AG08396 (cell line): ENCODE measurements around the gene ADORA1.
A peak's percentile ranks its signal among the peaks of the same experiment; 100 is the strongest.

Experiments used
- DNase-seq: peaks from one replicate; pipeline ENCODE4 v3.0.0; 2012; ENCODE audit warnings: low spot score, mixed read lengths

Gene ADORA1

GRCh38 chr1:203159844-203160243, 32.3 kb downstream of the ADORA1 start:
- no peak for DNase-seq

GRCh38 chr1:203161175-203161574, 33.6 kb downstream of the ADORA1 start:
- DNase-seq: no peak

- no peak for DNase-seq
These were observed 34.2 kb downstream of the ADORA1 start for GRCh38 chr1:203161703-203162102.

- DNase-seq: no peak
These were observed 34.9 kb downstream of the ADORA1 start for GRCh38 chr1:203162403-203162802.

GRCh38 chr1:203163891-203164635, 36.5 kb downstream of the ADORA1 start:
- no peak for DNase-seq

GRCh38 chr1:203165101-203165799, 37.7 kb downstream of the ADORA1 start:
- no peak for DNase-seq

GRCh38 chr1:203165800-203166161, 38.3 kb downstream of the ADORA1 start:
- no peak for DNase-seq

- DNase-seq: no peak
These were observed 38.8 kb downstream of the ADORA1 start for GRCh38 chr1:203166192-203166940.

GRCh38 chr1:203167026-203167912, 39.7 kb downstream of the ADORA1 start:
- DNase-seq: no peak

GRCh38 chr1:203167913-203168200, 40.3 kb downstream of the ADORA1 start:
- DNase-seq: no peak

- DNase-seq: no peak
These were observed 40.8 kb downstream of the ADORA1 start for GRCh38 chr1:203168256-203168786.

GRCh38 chr1:203168991-203169390, 41.5 kb downstream of the ADORA1 start:
- no peak for DNase-seq

GRCh38 chr1:203169770-203170520, 42.4 kb downstream of the ADORA1 start:
- DNase-seq: no peak

- no peak for DNase-seq
These were observed 43.3 kb downstream of the ADORA1 start for GRCh38 chr1:203170625-203171330.

GRCh38 chr1:203171341-203172183, 44.0 kb downstream of the ADORA1 start:
- no peak for DNase-seq

- DNase-seq: peak; percentile 81
These were observed 44.9 kb downstream of the ADORA1 start for GRCh38 chr1:203172184-203173010.

- no peak for DNase-seq
These were observed 45.6 kb downstream of the ADORA1 start for GRCh38 chr1:203173011-203173555.

- no peak for DNase-seq
These were observed 46.0 kb downstream of the ADORA1 start for GRCh38 chr1:203173566-203173965.
